Inflammatory macrophage treated with lipopolysaccharide for 4 hours (primary cell): ENCODE measurements around the gene UTP25.
"Not testable (repeated sequence)": the region's sequence is repeated elsewhere in the genome, so short reads cannot be mapped to it uniquely, and the experiment has no call there.

Experiments used
- DNase-seq: peaks from one replicate; pipeline ENCODE4 v3.0.0-alpha.2; 2020

The UTP25 gene

DNA sequence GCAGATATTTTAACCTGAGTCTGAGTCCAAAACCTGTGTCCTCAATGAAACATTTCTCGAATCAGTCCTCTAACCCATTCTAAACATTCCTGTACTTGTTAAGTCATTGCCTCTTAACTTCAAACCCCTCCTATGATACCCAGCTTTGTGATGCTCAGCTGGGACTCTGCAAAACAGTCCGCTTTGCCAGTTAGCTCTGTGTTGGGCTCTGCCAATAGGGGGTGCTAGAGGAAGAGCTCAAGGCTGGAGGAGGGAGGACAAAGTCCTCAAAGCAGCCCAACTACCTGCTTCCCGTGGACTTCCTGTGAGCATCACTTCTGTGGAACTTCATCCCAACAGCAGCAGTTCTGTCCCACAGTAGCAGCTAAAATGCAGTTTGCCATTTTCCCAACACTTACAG, 72.2 kb downstream of the UTP25 start:
- no peak for DNase-seq

- no peak for DNase-seq
These were observed 73.0 kb downstream of the UTP25 start for GRCh38 chr1:209900734-209901133.

GRCh38 chr1:209901211-209901610, 73.4 kb downstream of the UTP25 start:
- DNase-seq = no peak

GRCh38 chr1:209904774-209905173, 77.0 kb downstream of the UTP25 start:
- DNase-seq = not testable (repeated sequence)
